K562 (cell line): ENCODE data around the gene CCNL2. TPM values are rescaled to one million over a fixed set of nuclear protein-coding genes. Genes with fewer than 3 reads are reported as not detected.
A peak's percentile ranks its signal among the peaks of the same experiment; 100 is the strongest.

ENCODE experiments used
- ATAC-seq: fragments of 200-7000 bp; cut with Tn5 transposase; 3 replicates; pipeline ENCODE4 v1.9.1; 2020; ENCODE audit warnings: moderate library complexity
- BruUV-seq: library from RNA; stranded (reverse); fragments of 400-500 nt; replicated peaks from 2 replicates; lab custom pipeline; 2021; lab: Mats Ljungman, UMichigan
- CTCF ChIA-PET: fragments of 300-600 bp; formaldehyde crosslinking; extraction: SDS; loops from one replicate; lab custom pipeline; 2021; ENCODE audit warnings: low intra/inter-chr PET ratio; lab: Yijun Ruan, JAX
- POLR2A ChIA-PET: fragments of 300-600, 350-650 bp; sonication (Branson Sonifier 250); formaldehyde crosslinking; extraction: SDS; loops from one replicate; lab custom pipeline; 2021; ENCODE audit warnings: antibody characterized with exemption, inconsistent platforms; lab: Yijun Ruan, JAX
- DNase-seq, 4 experiments: peaks; one replicate each; pipeline versions ENCODE4 v3.0.0 to v3.0.0-alpha.2; 2011 to 2018; ENCODE audit warnings: low spot score in 3 of 4, mixed read lengths in 3 of 4; ENCODE audit errors: extremely low read depth in 1 of 4
- FAIRE-seq: peaks from 2 replicates; lab custom pipeline; 2011; peaks lifted over from hg19 to GRCh38; lab: Jason Lieb, UNC
- H2AFZ ChIP-seq: 2 replicates; pipeline ENCODE4 v1.6.0; 2011; ENCODE audit warnings: low read depth, low read length, control low read depth, inconsistent platforms
- H3K27ac ChIP-seq: fragments of 200-600 bp; 3 replicates; pipeline ENCODE4 v1.8.0; 2011; ENCODE audit warnings: low read depth, mild to moderate bottlenecking, control low read depth, inconsistent platforms, low read length, moderate library complexity, mixed read lengths; ENCODE audit errors: extremely low read depth
- H3K27me3 ChIP-seq, 2 experiments: fragments of 300-600 bp in 1 of 2; 2 replicates in 1 of 2; 3 replicates in 1 of 2; pipeline versions ENCODE4 v1.6.0 to v1.8.0; 2011; ENCODE audit warnings: inconsistent platforms in 2 of 2, low read length in 2 of 2, mild to moderate bottlenecking in 1 of 2, mixed read lengths in 1 of 2, moderate library complexity in 1 of 2; ENCODE audit not compliant: control insufficient read depth in 2 of 2, insufficient read depth in 2 of 2
- H3K36me3 ChIP-seq: fragments of 300-600 bp; 3 replicates; pipeline ENCODE4 v1.8.0; 2011; ENCODE audit warnings: mild to moderate bottlenecking, low read length, inconsistent platforms; ENCODE audit not compliant: control insufficient read depth, insufficient read depth
- H3K4me1 ChIP-seq, 2 experiments: fragments of 200-600 bp in 1 of 2; replicated peaks in 1 of 2; 2 replicates in 1 of 2; 3 replicates in 1 of 2; pipeline versions ENCODE4 v1.5.1 to v1.8.0; 2011; ENCODE audit warnings: inconsistent platforms in 2 of 2, low read length in 2 of 2, mild to moderate bottlenecking in 1 of 2, mixed read lengths in 1 of 2, moderate library complexity in 1 of 2; ENCODE audit not compliant: control insufficient read depth in 2 of 2, insufficient read depth in 2 of 2
- H3K4me2 ChIP-seq: 2 replicates; pipeline ENCODE4 v1.6.1; 2011; ENCODE audit warnings: low read length, control low read depth, inconsistent platforms, mixed read lengths; ENCODE audit not compliant: insufficient read depth
- H3K4me3 ChIP-seq: fragments of 200-600 bp; sonication (generic), shearing (Covaris generic); 2 replicates; pipeline ENCODE4 v1.5.1; 2016; ENCODE audit warnings: control low read depth, inconsistent platforms
- H3K79me2 ChIP-seq: fragments of 200-600 bp; 3 replicates; pipeline ENCODE4 v1.8.0; 2011; ENCODE audit warnings: low read length, inconsistent platforms; ENCODE audit not compliant: control insufficient read depth, insufficient read depth
- H3K9ac ChIP-seq, 2 experiments: 2 replicates each; pipeline versions ENCODE4 v1.6.0 to v1.6.1; 2011; ENCODE audit warnings: low read depth in 2 of 2, low read length in 2 of 2, control low read depth in 1 of 2, inconsistent platforms in 1 of 2, mild to moderate bottlenecking in 1 of 2, mixed read lengths in 1 of 2; ENCODE audit not compliant: insufficient read depth in 1 of 2
- H3K9me1 ChIP-seq: one replicate; pipeline ENCODE4 v1.6.0; 2011; ENCODE audit warnings: inconsistent platforms, mild to moderate bottlenecking, low read length, moderate library complexity; ENCODE audit not compliant: control insufficient read depth, insufficient read depth
- H3K9me3 ChIP-seq: replicated peaks from 2 replicates; pipeline ENCODE4 v1.5.1; 2011; ENCODE audit warnings: low read depth, low read length, inconsistent platforms; ENCODE audit not compliant: control insufficient read depth, insufficient read depth
- H4K20me1 ChIP-seq: replicated peaks from 2 replicates; pipeline ENCODE4 v1.6.1; 2011; ENCODE audit warnings: low read length, inconsistent platforms, mixed read lengths; ENCODE audit not compliant: control insufficient read depth, insufficient read depth
- ATF7 ChIP-seq: fragments of 450-650 bp; IDR thresholded peaks from 2 replicates; pipeline ENCODE4 v1.7.1; 2014; ENCODE audit warnings: mild to moderate bottlenecking, moderate library complexity
- BCL6 ChIP-seq: fragments of 250-450 bp; sonication (Bioruptor Pico); IDR thresholded peaks from 2 replicates; pipeline ENCODE4 v1.4.0; 2020
- EGR1 ChIP-seq: fragments of 450-650 bp; conservative IDR thresholded peaks from 2 replicates; pipeline ENCODE4 v1.6.1; 2017; ENCODE audit warnings: mild to moderate bottlenecking
- GATAD2B ChIP-seq: fragments of 450-650 bp; IDR thresholded peaks from 2 replicates; pipeline ENCODE4 v1.6.1; 2017; ENCODE audit warnings: mild to moderate bottlenecking, borderline replicate concordance
- HDAC8 ChIP-seq: fragments of 450-650 bp; IDR thresholded peaks from 2 replicates; pipeline ENCODE4 v1.6.1; 2016; ENCODE audit warnings: mild to moderate bottlenecking, missing genetic modification characterization, moderate library complexity, missing compliant biosample characterization
- KLF1 ChIP-seq: fragments of 450-650 bp; IDR thresholded peaks from 2 replicates; pipeline ENCODE4 v1.6.1; 2016; ENCODE audit warnings: missing genetic modification characterization, missing compliant biosample characterization
- MCM3 ChIP-seq: fragments of 450-650 bp; IDR thresholded peaks from 2 replicates; pipeline ENCODE4 v1.6.1; 2016
- NFXL1 ChIP-seq: fragments of 450-650 bp; formaldehyde crosslinking; IDR thresholded peaks from 2 replicates; pipeline ENCODE4 v1.4.0; 2021; ENCODE audit warnings: mild to moderate bottlenecking
- PCBP1 ChIP-seq: fragments of 200-400 bp; formaldehyde crosslinking; IDR thresholded peaks from 2 replicates; pipeline ENCODE4 v1.6.1; 2018; ENCODE audit warnings: mild to moderate bottlenecking, low read depth, low read length; ENCODE audit not compliant: poor library complexity, severe bottlenecking
- PHF21A ChIP-seq: fragments of 450-650 bp; IDR thresholded peaks from 2 replicates; pipeline ENCODE4 v1.6.1; 2017; ENCODE audit warnings: low read depth, borderline replicate concordance
- PHF8 ChIP-seq: fragments of 200-600 bp; sonication (generic); IDR thresholded peaks from 2 replicates; pipeline ENCODE4 v1.6.1; 2012; ENCODE audit warnings: mixed run types, mild to moderate bottlenecking, inconsistent platforms, low read length, moderate library complexity, borderline replicate concordance
- POLR2H ChIP-seq: IDR thresholded peaks from 2 replicates; pipeline ENCODE4 v1.6.1; 2016; ENCODE audit warnings: missing genetic modification characterization, low read depth, mild to moderate bottlenecking, control low read depth, missing compliant biosample characterization, moderate library complexity
- STAT5A ChIP-seq: IDR thresholded peaks from 2 replicates; pipeline ENCODE4 v1.6.1; 2012; ENCODE audit warnings: low read length, inconsistent platforms, borderline replicate concordance
- ZBTB5 ChIP-seq: fragments of 450-650 bp; IDR thresholded peaks from 2 replicates; pipeline ENCODE4 v1.6.1; 2017; ENCODE audit warnings: antibody characterized with exemption
- ZBTB7A ChIP-seq: IDR thresholded peaks from 2 replicates; pipeline ENCODE4 v1.6.1; 2011; ENCODE audit warnings: low read depth, mild to moderate bottlenecking, low read length, moderate library complexity, borderline replicate concordance; ENCODE audit not compliant: control insufficient read depth
- ZFP36 ChIP-seq: fragments of 150-350 bp; IDR thresholded peaks from 2 replicates; pipeline ENCODE4 v1.6.1; 2018; ENCODE audit warnings: low read length, low read depth; ENCODE audit not compliant: partially characterized antibody
- ZKSCAN1 ChIP-seq: fragments of 150-350 bp; IDR thresholded peaks from 2 replicates; pipeline ENCODE4 v1.6.1; 2016; ENCODE audit warnings: low read depth, low read length
- ZNF436 ChIP-seq: fragments of 250-450, 450-650 bp; sonication (Bioruptor Pico); formaldehyde crosslinking; IDR thresholded peaks from 2 replicates; pipeline ENCODE4 v1.7.0; 2020; ENCODE audit warnings: mild to moderate bottlenecking
- ZNF511 ChIP-seq: sonication (generic); formaldehyde crosslinking; IDR thresholded peaks from 2 replicates; pipeline ENCODE4 v1.8.0; 2022; ENCODE audit warnings: mild to moderate bottlenecking, missing genetic modification reagents
- ZNF584 ChIP-seq: fragments of 200-800 bp; sonication (Bioruptor generic); IDR thresholded peaks from 2 replicates; pipeline ENCODE4 v1.6.1; 2016; ENCODE audit warnings: low read depth, mild to moderate bottlenecking, missing genetic modification characterization, missing compliant biosample characterization
- ZNF780A ChIP-seq: fragments of 250-450 bp; sonication (Bioruptor Pico); IDR thresholded peaks from 2 replicates; pipeline ENCODE4 v1.5.0; 2021; ENCODE audit warnings: mild to moderate bottlenecking
- WGBS: fragments of 100-300 bp; shearing (Covaris generic); methylation state at CpG from one replicate; pipeline ENCODE4 v1.1.6; 2016; ENCODE audit warnings: low coverage, mixed read lengths; ENCODE audit not compliant: insufficient coverage; ENCODE audit errors: missing lambda C conversion rate; 5-methylcytosine and 5-hydroxymethylcytosine counted together
- in situ Hi-C: fragments of 300-500 bp; cut with MboI; formaldehyde crosslinking; loops from 4 replicates; pipeline ENCODE4 v1.15.0; 2018; ENCODE audit warnings: inconsistent platforms, mixed read lengths
- intact Hi-C: fragments of 100-400 bp; cut with micrococcal nuclease; formaldehyde crosslinking; loops from 2 replicates; pipeline ENCODE4 v1.14.2; 2022
- polyA plus RNA-seq, 8 experiments: library from polyadenylated mRNA; depleted of rRNA in 4 of 8; stranded (reverse) in 5 of 8; unstranded in 3 of 8; fragments of >200 nt; fragmentation: Nextera tagmentation in 2 of 8; fragmentation: Illumina TruSeq in 1 of 8; extraction: Ambion mirVana in 2 of 8; extraction: Trizol in 1 of 8; gene quantifications; 2 replicates each; pipeline versions ENCODE4 v1.2.1 to v1.2.3, GENCODE V29; 2011 to 2014; ENCODE audit warnings: inconsistent platforms in 1 of 8, missing spikeins in 1 of 8
- total RNA-seq, 7 experiments: library from RNA; depleted of rRNA in 6 of 7; stranded (reverse); fragments of >200 nt in 6 of 7; fragmentation: Illumina TruSeq in 2 of 7; extraction: Trizol in 2 of 7; gene quantifications; 2 replicates each; pipeline versions ENCODE4 v1.2.1 to v1.2.3, GENCODE V29; 2011 to 2021; ENCODE audit warnings: low replicate concordance in 1 of 7

Gene CCNL2
- total and polyA plus RNA-seq, 9 of the 15 experiments (the other 6 are each of a cell fraction or from before 2014, with no cell fraction given): 2.8 to 287 (median 94.5) TPM

- Histone ChIP-seq H3K4me3 (peak overlapping the region; percentile 51), H2AFZ (0 out of 2 replicates have a peak overlapping the region, but pooled peaks have one; percentile 4), H3K27ac (no peak overlapping the region), H3K9me1 (no peaks in the 10 kb centered on the region), H3K79me2 (no peaks in the 10 kb centered on the region), H3K4me1 (peaks cover 17 to 61% of the 10 kb centered on the region in 2 experiments), H3K27me3 (no peaks in the 10 kb centered on the region), H3K36me3 (no peaks in the 10 kb centered on the region), H3K9me3 (no peaks in the 10 kb centered on the region), H3K4me2 (peak overlapping the region; percentile 45; the same call in 1 of the 2 replicates), H3K9ac (peak overlapping the region in 1 of 2 experiments; percentile 75; a peak in 2 of 4 replicates), H4K20me1 (no peaks in the 10 kb centered on the region)
- CTCF ChIA-PET: no interaction called here
- POLR2A ChIA-PET: interaction anchor here (0.6 kb wide), 1 partner anchor 19 kb away, joined by 3 read pairs; no protein-coding TSS in a partner anchor
- intact Hi-C loops: no loop called here
- FAIRE-seq (no peak), ATAC-seq (no peak; the same call in 2 of the 3 replicates), DNase-seq (peak; percentile 48 to 80 (median 74))
- in situ Hi-C loops: no loop called here
- BruUV-seq: no TSS peak
- 0% methylated on average over 11 of the region's 66 CpGs for WGBS
- 0 out of 2 replicates have a peak, but pooled peaks have one; percentile 21 for TF ChIP-seq PHF21A
- TF ChIP-seq ZNF584 (CRISPR knock-in tag): no peak
- TF ChIP-seq ZNF436 (CRISPR knock-in tag): no peak
- TF ChIP-seq ZBTB5: no peak
- TF ChIP-seq ZBTB7A: peak; percentile 86
- no peak for TF ChIP-seq BCL6 (CRISPR knock-in tag)
- no peak for TF ChIP-seq ZKSCAN1
- TF ChIP-seq PHF8: peak; percentile 17; the same call in 1 of the 2 replicates
- TF ChIP-seq PCBP1: peak; percentile 39
- TF ChIP-seq KLF1: no peak
- TF ChIP-seq ZFP36: no peak
- no peak for TF ChIP-seq ATF7
- TF ChIP-seq ZNF511 (CRISPR knock-in tag): no peak
- no peak for TF ChIP-seq POLR2H (tag)
- TF ChIP-seq GATAD2B: peak; percentile 27; the same call in 1 of the 2 replicates
- TF ChIP-seq NFXL1 (CRISPR knock-in tag): no peak
- TF ChIP-seq MCM3: no peak
- no peak for TF ChIP-seq ZNF780A
- no peak for TF ChIP-seq HDAC8 (tag)
- peak; percentile 67 for TF ChIP-seq EGR1
- TF ChIP-seq STAT5A: no peak
Observed at GRCh38 chr1:1427106-1427819, 28.1 kb upstream of the CCNL2 start.
